HG03354 (cell line): ENCODE results near the gene LCA5L.
A peak's percentile ranks its signal among the peaks of the same experiment; 100 is the strongest.
"Not testable (repeated sequence)": the region's sequence is repeated elsewhere in the genome, so short reads cannot be mapped to it uniquely, and the experiment has no call there.

Source experiments
- ATAC-seq: cut with Tn5 transposase; IDR thresholded peaks from one replicate; pipeline ENCODE4 v1.9.1; 2021; ENCODE audit warnings: mild to moderate bottlenecking; ENCODE audit not compliant: unreplicated experiment, poor library complexity, severe bottlenecking

LCA5L gene

DNA sequence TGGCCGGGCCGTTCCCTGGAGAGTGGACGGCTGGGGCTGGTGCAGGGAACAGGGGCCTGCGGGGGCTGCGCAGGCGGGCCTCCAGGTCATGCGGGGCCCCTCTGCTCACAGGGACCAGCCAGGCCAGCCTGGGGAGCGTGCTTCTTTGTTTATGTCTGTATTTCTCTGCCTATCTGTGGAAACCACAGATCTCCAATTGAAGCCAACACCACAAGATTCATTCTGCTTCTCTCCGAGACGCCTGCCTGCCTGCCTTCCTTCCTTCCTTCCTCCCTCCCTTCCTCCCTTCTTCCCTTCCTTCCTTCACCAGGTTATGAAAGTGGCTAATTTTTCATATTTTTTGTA, 56.8 kb downstream of the LCA5L start:
- peak; percentile 20 for ATAC-seq

DNA sequence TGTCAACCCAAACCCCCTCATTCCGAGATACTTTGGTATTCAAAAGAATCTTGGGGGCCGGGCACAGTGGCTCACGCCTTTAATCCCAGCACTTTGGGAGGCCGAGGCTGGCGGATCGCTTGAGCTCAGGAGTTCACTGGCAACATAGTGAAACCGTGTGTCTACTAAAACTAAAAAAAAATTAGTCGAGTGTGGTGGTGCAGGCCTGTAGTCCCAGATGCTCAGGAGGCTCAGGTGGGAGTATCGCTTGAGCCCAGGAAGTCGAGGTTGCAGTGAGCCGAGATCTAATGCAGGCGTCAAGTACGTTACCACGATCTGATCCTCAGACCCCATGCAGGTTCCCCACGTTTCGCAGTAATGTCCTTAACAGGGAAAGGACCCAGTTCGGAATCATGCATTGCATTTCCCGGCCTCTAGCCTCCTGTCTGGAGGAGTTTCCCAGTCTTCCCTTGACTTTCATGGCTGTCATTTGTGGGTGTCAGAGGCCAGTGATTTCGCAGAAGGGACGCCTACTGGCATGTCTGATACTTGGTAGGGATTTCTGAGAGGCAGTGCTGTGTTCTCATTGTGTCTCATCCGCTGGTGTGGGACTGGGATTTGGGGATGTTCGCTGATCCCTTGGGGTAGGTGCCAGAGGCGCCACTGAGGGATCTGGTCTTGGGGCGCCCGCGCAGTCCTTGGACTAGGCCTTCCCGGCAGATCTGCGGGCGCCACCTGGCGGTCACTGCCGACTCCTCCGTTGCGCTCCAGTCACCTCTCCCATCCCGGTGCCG, 57.4 kb downstream of the LCA5L start:
- ATAC-seq: peak; percentile 72

DNA sequence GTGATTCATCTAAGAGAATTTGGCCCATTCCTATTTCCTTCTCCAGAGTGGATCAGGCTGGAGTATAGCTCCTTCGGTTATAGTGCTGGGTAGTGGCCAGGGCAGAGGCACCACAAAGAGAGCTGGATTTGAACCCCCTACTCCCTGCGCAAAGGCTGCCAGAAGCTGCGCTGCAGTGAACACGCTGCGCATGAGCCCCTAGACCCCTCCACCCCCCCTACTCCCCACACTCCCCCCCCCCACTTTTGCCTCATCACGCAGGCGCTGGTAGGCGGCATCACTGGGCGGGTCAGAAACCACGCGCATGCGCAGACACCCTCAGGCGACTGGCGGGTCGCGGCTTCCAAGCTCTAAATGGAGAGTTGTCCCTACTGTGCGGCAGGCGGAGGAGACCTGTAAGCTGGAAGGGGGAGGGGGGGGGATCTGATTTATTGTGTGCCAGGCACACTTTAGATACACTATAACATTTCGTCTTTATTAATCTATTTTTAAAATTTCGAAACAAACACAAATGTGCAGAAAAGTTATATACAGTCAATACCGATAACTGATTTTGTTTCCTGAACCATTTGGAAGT, 58.0 kb downstream of the LCA5L start:
- peak; percentile 62 for ATAC-seq

DNA sequence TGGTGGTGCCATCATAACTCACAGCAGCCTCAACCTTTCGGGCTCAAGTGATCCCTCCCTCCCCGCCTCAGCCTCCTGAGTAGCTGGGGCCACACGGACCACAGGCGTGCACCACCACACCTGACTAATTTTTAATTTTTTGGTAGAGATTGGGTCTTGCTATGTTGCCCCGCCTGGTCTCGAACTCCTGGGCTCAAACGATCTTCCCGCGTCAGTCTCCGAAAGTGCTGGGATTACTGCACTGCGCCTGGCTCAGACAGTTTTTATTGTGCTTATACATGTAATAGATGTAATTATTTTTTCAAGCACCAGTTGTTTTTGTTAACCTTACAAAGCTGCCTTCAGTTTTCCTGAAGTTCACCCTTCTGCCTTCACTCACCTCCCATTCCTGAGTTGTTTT, 58.7 kb downstream of the LCA5L start:
- no peak for ATAC-seq

DNA sequence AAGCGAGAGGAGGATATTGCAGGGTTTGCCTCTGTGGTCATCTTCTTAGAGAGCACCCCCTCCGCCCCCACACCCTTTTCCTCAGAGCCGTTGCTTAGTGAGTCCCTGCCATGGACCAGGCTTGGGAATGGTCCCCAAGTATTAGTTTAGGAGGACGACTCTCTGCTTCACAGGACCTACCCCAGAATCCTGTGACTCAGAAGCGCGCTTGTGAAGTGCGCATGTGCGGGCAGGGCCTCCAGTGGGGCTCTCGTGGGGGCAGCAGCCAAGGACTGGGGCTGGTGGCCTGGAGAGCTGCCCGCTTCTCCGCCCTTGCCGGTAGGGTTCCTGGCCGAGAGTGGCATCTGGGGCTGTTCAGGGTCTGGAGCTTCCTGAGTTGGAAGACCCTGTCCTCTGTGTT, 59.4 kb downstream of the LCA5L start:
- no peak for ATAC-seq

DNA sequence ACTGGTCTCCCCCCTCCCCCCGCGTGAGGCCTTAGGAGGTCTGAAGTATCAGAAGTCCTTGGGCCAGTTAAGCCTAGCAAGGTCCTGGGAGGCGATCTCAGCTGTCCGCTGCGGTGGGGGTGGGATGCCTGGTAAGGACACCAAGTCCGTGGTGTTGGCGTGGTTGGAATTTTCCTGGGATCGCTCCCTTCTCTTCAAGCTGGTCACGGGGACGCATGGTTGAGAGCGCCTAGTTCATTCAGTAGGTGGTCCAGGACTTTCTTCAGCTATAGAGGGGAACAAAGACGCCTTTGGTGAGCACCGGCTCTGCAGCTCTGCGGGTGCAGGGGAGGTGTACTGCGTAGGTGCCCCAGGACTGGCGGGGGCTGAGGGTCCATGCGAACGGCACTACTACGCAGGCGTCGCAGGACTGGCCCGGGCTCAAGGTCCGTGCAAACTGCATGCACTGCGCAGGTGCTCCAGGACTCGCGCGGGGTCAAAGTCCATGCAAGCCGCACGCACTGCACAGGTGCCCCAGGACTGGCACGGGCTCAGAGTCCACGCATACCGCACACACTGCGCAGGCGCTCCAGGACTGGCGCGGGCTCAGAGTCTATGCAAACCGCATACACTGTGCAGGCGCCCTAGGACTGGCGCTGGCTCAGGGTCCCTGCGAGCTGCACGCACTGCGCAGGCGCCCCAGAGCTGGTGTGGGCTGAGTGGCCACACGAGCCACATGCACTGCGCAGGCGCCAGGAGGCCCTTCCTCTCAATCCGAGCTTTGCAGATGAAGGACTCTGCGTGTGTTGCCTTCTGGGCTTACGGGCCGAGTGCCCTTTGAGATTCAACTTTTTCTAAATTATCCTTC, 60.1 kb downstream of the LCA5L start:
- peak; percentile 50 for ATAC-seq

DNA sequence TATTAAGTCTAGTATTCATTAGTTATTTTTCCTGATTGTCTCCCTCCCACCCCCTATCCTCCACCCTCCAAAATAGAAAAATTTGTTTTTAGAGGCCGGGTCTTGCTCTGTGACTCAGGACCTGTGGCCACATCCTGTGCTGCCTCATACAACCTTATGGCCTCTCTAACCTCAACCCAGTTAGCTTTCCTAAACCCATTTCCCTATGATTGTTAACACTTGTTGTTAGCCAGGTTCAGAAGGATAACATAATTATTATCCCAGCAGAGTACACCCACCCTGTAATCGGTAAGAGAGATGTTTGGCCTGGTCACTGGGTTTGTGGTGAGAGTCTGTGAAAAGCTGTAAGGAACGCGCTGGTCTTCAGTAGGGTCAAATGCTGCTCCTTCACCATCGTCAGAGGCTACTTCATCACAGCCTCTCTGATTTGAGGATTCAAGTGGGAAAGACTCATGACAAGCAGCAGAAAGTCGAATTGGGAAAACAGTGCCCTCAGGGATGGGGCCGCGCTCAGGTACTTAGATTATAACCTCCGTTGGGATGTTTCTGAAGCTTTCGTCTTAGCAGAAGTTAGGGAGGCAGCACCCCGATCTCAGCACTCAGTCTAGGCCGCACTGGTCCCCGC, 60.8 kb downstream of the LCA5L start:
- ATAC-seq: no peak

DNA sequence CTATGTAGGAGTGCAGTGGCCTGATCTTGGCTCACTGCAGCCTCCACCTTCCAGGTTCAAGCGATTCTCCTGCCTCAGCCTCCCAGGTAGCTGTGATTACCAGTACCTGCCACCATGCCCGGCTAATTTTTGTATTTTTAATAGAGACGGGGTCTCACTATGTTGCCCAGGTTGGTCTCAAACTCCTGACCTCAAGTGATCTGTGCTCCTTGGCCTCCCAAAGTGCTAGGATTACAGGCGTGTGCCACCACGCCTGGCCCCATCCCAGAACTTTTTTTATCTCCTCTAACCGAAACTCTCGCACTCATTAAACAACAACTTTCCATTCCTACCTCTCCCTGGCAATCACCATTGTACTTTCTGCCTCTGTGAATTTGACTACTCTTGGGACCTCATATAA, 63.5 kb downstream of the LCA5L start:
- not testable (repeated sequence) for ATAC-seq

DNA sequence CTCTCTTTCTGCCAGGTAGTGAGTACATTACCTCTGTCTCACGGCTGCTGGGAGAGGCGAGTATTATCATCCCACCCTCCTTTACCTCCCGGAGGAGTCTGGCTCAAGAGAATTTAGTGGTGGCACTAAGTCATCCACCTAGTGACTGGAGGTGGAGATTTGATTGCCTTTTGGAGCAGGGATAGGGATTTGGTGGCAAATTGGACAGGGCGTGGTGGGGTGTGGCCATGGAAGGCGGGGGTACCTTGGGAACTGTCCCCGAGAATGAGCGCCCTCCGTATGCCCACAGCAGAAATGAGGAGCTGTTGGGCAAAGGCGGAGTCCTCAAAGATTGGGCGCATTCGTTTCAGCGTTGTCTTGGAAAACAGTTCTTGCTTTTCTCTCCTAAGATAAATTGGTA, 64.6 kb downstream of the LCA5L start:
- ATAC-seq: no peak

DNA sequence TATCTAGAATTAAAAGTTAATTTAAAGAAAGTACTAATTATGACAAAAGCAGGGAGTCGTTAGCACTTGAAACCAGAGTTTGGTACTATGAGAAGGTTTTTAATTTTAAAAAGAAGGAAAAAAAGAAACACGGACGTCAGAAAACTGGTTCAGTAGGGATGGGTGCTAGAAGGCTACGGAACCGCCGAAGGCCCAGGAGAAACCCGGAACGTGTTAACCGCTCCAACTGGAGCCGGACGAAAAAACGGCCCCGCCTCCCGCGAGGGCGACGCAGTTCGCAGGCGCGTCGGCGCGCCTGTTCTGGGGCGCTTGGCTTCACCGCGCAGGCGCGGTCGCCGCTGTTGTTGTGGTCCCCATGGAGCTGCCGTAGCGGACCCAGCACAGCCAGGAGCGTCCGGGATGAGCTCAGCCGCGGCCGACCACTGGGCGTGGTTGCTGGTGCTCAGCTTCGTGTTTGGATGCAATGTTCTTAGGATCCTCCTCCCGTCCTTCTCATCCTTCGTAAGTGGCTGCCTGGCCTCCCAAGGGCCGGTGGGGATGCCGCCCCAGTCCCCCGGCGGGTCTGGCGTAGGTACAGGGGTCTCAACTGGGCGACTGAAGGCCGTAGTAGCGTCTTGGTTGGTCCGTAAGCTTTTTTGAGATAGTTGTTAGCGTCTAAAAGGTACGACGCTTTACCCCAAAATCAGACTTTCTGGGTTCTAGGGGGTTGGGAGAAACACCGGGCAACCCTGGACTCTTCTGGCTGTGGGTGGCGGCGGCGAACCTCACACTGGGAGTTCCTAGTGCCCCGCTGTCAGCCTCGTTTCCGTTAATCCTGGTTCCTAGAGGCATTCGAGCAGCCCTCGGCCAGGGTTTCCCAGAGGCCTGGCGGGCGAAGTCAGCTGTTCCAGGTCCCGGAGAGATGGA, 65.3 kb downstream of the LCA5L start:
- ATAC-seq: peak; percentile 97

DNA sequence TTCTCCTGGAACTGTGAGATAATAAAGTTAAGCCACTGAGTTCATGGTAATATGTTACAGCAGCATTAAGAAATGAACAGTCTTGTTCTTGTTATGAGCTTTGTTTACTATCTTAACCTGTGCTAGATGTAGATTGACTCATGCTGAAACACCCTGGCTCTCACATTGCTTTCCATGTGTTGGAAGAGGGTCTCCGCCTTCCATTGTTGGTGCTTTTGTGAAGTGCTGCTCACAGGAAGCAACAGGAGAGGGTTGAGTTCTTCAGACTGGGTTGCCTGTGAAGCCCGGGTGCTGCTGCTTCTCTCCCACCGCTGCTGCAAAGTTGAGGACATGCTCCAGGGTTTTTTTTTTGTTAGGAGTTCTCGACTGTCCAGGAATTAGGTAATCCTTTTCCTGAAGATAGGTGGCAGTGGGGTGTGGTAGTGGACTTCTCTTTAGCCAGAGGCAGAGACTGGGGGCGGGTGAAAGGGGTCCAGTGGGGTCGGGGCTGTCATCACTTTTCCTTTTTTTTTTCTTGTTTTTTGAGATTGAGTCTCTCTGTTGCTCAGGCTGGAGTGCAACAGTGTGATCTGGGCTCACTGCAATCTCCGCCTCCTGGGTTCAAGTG, 68.0 kb downstream of the LCA5L start:
- no peak for ATAC-seq

DNA sequence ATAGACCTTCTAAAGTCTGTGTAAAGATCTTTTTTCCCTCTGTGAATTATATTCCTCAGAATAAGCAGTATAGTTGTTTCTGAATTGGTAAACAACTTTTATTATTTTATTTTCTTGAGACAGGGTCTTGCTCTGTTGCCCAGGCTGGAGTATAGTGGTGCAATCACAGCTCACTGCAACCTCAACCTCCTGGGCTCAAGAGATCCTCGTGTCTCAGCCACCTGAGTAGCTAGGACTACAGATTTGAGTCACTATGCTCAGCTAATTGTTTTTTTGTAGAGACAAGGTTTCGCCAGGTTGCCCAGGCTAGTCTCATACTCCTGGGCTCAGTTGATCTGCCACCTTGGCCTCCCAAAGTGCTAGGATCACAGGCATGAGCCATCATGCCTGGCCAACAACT, 70.1 kb downstream of the LCA5L start:
- no peak for ATAC-seq

DNA sequence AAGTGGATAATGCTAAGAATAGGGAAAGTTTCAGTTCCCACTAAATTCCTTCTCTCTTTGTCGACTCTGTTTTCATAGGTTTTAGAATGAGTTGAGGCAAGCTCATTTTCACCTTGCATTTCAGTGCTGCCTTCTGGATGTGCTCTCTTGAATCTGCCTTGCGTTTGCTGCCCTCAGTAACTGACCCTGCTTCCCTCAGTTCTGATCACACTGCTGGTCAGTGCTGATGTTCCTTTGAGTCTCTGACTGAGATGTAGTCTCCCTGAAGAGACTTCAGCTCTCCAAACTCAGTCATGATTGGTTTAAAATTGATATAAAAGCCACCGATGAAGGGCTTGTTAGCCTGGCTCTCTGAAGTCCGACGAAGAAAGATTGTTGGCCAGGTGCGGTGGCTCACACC, 71.5 kb downstream of the LCA5L start:
- no peak for ATAC-seq

DNA sequence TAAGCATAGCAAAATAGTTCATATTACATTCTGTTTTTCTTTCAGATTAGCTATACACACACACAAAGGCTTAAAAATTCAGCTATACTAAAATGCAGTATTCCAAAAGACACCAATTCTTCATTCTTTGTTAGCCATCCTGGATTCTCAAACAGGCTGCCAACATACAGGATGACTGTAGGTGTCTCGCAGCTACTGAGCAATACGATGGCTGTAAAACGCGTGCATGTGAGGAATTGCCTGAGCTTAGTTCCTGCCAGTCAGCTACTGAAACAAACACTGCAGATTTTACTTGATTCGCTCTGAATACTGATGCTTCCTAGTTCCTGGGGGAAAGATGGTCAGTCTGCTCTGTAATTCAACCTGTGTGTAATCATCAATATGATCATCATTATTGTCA, 71.9 kb downstream of the LCA5L start:
- no peak for ATAC-seq

DNA sequence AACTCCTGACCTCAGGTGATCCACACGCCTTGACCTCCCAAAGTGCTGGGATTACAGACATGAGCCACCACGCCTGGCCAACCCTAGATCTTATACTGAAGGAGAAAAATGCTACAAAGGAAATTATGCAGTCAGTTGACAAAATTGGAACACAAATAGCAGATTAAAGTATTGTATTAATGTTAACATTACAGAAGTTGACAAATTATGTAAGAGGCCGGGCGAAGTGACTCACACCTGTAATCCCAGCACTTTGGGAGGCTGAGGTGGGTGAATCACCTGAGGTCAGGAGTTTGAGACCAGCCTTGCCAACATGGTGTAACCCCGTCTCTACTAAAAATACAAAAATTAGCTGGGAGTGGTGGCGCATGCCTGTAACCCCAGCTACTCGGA, 75.7 kb downstream of the LCA5L start:
- not testable (repeated sequence) for ATAC-seq

DNA sequence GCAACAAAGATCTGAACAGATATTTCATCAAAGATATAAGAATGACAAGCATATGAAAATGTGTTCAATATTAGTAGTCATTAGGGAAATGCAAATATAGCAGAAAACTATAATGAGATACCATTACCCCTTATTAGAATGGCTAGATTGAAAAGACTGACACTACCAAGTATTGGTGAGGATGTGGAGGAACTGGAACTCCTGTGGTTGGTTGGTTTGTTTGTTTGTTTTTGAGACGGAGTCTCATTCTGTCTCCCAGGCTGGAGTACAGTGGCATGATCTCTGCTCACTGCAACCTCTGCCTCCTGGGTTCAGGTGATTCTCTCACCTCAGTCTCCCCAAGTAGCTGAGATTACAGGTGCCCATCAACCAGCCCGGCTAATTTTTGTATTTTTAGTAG, 77.8 kb downstream of the LCA5L start:
- no peak for ATAC-seq

DNA sequence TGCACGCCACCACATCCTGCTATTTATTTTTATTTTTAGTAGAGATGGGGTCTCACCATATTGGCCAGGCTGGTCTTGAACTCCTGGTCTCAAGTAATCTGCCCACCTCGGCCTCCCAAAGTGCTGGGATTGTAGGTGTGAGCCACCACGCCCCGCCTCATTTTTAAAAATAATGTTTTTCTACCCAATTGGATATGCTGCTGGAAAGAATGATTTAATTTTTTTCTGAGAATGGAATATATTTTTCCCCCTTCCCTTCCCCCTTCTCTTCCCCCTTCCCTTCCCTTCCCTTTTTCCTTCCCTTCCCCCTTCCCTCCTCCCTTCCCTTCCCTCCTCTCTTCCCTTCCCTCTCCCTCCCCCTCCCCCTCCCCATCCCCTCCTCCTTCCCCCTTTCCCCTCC, 79.0 kb downstream of the LCA5L start:
- ATAC-seq: no peak

DNA sequence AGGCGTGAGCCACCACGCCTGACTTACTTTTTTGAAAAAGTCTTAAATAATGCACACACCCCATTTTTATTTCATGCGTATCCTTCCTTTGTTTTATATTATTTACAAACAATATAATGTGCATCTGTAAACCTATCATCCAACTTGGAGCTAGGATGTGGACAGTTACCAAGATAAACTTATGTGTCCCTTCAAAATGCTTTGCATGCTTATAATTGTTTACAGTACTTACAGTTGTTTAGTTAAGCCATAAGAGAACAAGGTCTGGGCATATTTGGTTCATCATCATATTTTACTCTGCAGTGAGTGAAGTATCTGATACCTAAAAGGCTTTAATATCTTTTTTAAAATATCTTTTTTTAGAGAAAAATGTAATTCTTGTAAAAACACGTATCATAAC, 80.6 kb downstream of the LCA5L start:
- no peak for ATAC-seq
